Measurements from ENCODE around the gene PLCB1. TPM values are rescaled to one million over a fixed set of nuclear protein-coding genes. Genes with fewer than 3 reads are reported as not detected.

The PLCB1 gene
- total and polyA plus RNA-seq, 2 experiments from 2014 or later, result 14.9 to 20.7 TPM

DNA sequence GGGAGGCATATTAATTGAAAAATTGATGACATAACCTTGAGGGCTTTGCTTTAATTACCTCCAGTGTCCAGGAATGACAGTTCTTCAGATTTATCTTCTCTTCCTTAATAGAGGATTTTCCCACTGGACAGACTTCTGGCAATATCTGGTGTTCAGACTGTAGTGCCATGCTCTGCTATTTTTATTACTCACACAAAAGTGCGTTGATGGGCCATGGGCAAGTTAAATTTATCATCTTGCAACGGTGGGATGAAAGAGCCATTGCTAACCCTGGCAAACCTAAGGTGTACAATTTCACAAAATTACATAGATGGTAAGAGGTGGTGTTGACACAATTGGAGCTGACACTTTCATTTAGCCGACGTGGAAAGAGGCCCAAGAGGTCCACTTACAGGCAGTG lies 683.1 kb downstream of the PLCB1 start:
- DNase-seq (ENCODE audit: low spot score), result no peak
- peaks cover 11% of the 10 kb centered on the region for H3K9me3 Mint-ChIP-seq

More for the DNA sequence above, 683.1 kb downstream of the PLCB1 start:
- H3K4me3 ChIP-seq, result no peak overlapping the region
- H3K9me2 ChIP-seq (ENCODE audit: insufficient read depth), result no peaks in the 10 kb centered on the region
- no peaks in the 10 kb centered on the region for H3K27me3 ChIP-seq (ENCODE audit: insufficient read depth)
- no peaks in the 10 kb centered on the region for H3K79me2 ChIP-seq (replicated peaks; ENCODE audit: insufficient read depth)
- H3F3A ChIP-seq (replicated peaks; ENCODE audit: low read depth), result no peaks in the 10 kb centered on the region
- Mint-ChIP-seq H3K36me3 (ENCODE audit: low read depth) (peaks cover 11% of the 10 kb centered on the region; the same call in 2 of the 3 replicates), H3K27me3 (ENCODE audit: insufficient read depth, low read depth, poor library complexity) (peaks cover 8% of the 10 kb centered on the region), H3K27ac (no peak overlapping the region), H3K4me3 (no peak overlapping the region), H3K4me1 (peaks cover 31% of the 10 kb centered on the region)
- no peak for TF ChIP-seq STAT1 (IDR thresholded peaks at IDR 0.05; ENCODE audit: unreplicated experiment)
- TF ChIP-seq EZH2 (IDR thresholded peaks at IDR 0.05; ENCODE audit: low read depth, unreplicated experiment), result no peak
- TF ChIP-seq POLR2AphosphoS5 (IDR thresholded peaks at IDR 0.05; ENCODE audit: low read depth), result no peak
- TF ChIP-seq, protein P1, sequence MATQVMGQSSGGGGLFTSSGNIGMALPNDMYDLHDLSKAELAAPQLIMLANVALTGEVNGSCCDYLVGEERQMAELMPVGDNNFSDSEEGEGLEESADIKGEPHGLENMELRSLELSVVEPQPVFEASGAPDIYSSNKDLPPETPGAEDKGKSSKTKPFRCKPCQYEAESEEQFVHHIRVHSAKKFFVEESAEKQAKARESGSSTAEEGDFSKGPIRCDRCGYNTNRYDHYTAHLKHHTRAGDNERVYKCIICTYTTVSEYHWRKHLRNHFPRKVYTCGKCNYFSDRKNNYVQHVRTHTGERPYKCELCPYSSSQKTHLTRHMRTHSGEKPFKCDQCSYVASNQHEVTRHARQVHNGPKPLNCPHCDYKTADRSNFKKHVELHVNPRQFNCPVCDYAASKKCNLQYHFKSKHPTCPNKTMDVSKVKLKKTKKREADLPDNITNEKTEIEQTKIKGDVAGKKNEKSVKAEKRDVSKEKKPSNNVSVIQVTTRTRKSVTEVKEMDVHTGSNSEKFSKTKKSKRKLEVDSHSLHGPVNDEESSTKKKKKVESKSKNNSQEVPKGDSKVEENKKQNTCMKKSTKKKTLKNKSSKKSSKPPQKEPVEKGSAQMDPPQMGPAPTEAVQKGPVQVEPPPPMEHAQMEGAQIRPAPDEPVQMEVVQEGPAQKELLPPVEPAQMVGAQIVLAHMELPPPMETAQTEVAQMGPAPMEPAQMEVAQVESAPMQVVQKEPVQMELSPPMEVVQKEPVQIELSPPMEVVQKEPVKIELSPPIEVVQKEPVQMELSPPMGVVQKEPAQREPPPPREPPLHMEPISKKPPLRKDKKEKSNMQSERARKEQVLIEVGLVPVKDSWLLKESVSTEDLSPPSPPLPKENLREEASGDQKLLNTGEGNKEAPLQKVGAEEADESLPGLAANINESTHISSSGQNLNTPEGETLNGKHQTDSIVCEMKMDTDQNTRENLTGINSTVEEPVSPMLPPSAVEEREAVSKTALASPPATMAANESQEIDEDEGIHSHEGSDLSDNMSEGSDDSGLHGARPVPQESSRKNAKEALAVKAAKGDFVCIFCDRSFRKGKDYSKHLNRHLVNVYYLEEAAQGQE (IDR thresholded peaks at IDR 0.05; ENCODE audit: unreplicated experiment), result no peak
- TF ChIP-seq, protein P2, sequence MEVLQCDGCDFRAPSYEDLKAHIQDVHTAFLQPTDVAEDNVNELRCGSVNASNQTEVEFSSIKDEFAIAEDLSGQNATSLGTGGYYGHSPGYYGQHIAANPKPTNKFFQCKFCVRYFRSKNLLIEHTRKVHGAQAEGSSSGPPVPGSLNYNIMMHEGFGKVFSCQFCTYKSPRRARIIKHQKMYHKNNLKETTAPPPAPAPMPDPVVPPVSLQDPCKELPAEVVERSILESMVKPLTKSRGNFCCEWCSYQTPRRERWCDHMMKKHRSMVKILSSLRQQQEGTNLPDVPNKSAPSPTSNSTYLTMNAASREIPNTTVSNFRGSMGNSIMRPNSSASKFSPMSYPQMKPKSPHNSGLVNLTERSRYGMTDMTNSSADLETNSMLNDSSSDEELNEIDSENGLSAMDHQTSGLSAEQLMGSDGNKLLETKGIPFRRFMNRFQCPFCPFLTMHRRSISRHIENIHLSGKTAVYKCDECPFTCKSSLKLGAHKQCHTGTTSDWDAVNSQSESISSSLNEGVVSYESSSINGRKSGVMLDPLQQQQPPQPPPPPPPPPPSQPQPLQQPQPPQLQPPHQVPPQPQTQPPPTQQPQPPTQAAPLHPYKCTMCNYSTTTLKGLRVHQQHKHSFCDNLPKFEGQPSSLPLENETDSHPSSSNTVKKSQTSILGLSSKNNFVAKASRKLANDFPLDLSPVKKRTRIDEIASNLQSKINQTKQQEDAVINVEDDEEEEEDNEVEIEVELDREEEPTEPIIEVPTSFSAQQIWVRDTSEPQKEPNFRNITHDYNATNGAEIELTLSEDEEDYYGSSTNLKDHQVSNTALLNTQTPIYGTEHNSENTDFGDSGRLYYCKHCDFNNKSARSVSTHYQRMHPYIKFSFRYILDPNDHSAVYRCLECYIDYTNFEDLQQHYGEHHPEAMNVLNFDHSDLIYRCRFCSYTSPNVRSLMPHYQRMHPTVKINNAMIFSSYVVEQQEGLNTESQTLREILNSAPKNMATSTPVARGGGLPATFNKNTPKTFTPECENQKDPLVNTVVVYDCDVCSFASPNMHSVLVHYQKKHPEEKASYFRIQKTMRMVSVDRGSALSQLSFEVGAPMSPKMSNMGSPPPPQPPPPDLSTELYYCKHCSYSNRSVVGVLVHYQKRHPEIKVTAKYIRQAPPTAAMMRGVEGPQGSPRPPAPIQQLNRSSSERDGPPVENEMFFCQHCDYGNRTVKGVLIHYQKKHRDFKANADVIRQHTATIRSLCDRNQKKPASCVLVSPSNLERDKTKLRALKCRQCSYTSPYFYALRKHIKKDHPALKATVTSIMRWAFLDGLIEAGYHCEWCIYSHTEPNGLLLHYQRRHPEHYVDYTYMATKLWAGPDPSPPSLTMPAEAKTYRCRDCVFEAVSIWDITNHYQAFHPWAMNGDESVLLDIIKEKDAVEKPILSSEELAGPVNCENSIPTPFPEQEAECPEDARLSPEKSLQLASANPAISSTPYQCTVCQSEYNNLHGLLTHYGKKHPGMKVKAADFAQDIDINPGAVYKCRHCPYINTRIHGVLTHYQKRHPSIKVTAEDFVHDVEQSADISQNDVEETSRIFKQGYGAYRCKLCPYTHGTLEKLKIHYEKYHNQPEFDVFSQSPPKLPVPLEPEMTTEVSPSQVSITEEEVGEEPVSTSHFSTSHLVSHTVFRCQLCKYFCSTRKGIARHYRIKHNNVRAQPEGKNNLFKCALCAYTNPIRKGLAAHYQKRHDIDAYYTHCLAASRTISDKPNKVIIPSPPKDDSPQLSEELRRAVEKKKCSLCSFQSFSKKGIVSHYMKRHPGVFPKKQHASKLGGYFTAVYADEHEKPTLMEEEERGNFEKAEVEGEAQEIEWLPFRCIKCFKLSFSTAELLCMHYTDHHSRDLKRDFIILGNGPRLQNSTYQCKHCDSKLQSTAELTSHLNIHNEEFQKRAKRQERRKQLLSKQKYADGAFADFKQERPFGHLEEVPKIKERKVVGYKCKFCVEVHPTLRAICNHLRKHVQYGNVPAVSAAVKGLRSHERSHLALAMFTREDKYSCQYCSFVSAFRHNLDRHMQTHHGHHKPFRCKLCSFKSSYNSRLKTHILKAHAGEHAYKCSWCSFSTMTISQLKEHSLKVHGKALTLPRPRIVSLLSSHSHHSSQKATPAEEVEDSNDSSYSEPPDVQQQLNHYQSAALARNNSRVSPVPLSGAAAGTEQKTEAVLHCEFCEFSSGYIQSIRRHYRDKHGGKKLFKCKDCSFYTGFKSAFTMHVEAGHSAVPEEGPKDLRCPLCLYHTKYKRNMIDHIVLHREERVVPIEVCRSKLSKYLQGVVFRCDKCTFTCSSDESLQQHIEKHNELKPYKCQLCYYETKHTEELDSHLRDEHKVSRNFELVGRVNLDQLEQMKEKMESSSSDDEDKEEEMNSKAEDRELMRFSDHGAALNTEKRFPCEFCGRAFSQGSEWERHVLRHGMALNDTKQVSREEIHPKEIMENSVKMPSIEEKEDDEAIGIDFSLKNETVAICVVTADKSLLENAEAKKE (CRISPR knock-in tag; IDR thresholded peaks at IDR 0.05), result no peak
- no peak for TF ChIP-seq NANOG (IDR thresholded peaks at IDR 0.05; ENCODE audit: borderline replicate concordance)
- TF ChIP-seq CREB1 (CRISPR knock-in tag; IDR thresholded peaks at IDR 0.05; ENCODE audit: low read depth), result no peak
- no peak for TF ChIP-seq EZH2phosphoT487 (IDR thresholded peaks at IDR 0.05; ENCODE audit: unreplicated experiment)
- TF ChIP-seq ZNF114 (CRISPR knock-in tag; IDR thresholded peaks at IDR 0.05), result no peak
- TF ChIP-seq JUNB (IDR thresholded peaks at IDR 0.05; ENCODE audit: unreplicated experiment), result no peak
- TF ChIP-seq ZNF331 (CRISPR knock-in tag; IDR thresholded peaks at IDR 0.05; ENCODE audit: low read depth), result no peak
- TF ChIP-seq, protein P3, sequence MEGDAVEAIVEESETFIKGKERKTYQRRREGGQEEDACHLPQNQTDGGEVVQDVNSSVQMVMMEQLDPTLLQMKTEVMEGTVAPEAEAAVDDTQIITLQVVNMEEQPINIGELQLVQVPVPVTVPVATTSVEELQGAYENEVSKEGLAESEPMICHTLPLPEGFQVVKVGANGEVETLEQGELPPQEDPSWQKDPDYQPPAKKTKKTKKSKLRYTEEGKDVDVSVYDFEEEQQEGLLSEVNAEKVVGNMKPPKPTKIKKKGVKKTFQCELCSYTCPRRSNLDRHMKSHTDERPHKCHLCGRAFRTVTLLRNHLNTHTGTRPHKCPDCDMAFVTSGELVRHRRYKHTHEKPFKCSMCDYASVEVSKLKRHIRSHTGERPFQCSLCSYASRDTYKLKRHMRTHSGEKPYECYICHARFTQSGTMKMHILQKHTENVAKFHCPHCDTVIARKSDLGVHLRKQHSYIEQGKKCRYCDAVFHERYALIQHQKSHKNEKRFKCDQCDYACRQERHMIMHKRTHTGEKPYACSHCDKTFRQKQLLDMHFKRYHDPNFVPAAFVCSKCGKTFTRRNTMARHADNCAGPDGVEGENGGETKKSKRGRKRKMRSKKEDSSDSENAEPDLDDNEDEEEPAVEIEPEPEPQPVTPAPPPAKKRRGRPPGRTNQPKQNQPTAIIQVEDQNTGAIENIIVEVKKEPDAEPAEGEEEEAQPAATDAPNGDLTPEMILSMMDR (conservative IDR thresholded peaks at IDR 0.05; ENCODE audit: low read depth in 2 of 2), result no peak
- TF ChIP-seq, protein P4, sequence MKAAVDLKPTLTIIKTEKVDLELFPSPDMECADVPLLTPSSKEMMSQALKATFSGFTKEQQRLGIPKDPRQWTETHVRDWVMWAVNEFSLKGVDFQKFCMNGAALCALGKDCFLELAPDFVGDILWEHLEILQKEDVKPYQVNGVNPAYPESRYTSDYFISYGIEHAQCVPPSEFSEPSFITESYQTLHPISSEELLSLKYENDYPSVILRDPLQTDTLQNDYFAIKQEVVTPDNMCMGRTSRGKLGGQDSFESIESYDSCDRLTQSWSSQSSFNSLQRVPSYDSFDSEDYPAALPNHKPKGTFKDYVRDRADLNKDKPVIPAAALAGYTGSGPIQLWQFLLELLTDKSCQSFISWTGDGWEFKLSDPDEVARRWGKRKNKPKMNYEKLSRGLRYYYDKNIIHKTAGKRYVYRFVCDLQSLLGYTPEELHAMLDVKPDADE (IDR thresholded peaks at IDR 0.05), result no peak
- H4K20me1 ChIP-seq (replicated peaks; ENCODE audit: insufficient read depth), result no peaks in the 10 kb centered on the region
- H3K4me1 ChIP-seq (ENCODE audit: insufficient read depth), result peaks cover 27% of the 10 kb centered on the region
- no peak overlapping the region for H3K27ac ChIP-seq (ENCODE audit: low read depth)
- ATAC-seq, result no peak
- H3K36me3 ChIP-seq (ENCODE audit: insufficient read depth), result no peaks in the 10 kb centered on the region
- H3K4me2 ChIP-seq, result no peak overlapping the region
- no peak overlapping the region for H2AFZ ChIP-seq
